ENCODE data around the gene BIN2.
"Not testable (repeated sequence)": the region's sequence is repeated elsewhere in the genome, so short reads cannot be mapped to it uniquely, and the experiment has no call there.

The BIN2 gene

GRCh38 chr12:51307655-51308593 lies 16.1 kb downstream of the BIN2 start:
- DNase-seq: no peak

- no peak for DNase-seq
These were observed 17.5 kb downstream of the BIN2 start for GRCh38 chr12:51306507-51306906.

GRCh38 chr12:51300768-51301167 lies 23.2 kb downstream of the BIN2 start:
- DNase-seq: not testable (repeated sequence)

GRCh38 chr12:51295651-51296050 lies 28.3 kb downstream of the BIN2 start:
- no peak for DNase-seq

- DNase-seq: not testable (repeated sequence)
These were observed 29.9 kb downstream of the BIN2 start for GRCh38 chr12:51294097-51294496.

GRCh38 chr12:51293696-51294095 lies 30.3 kb downstream of the BIN2 start:
- DNase-seq: no peak

GRCh38 chr12:51291603-51292513 lies 32.1 kb downstream of the BIN2 start:
- not testable (repeated sequence) for DNase-seq

GRCh38 chr12:51285843-51286242 lies 38.1 kb downstream of the BIN2 start:
- no peak for DNase-seq

GRCh38 chr12:51281202-51281924 lies 42.6 kb downstream of the BIN2 start:
- DNase-seq: no peak

GRCh38 chr12:51275088-51275487 lies 48.9 kb downstream of the BIN2 start:
- DNase-seq: no peak

GRCh38 chr12:51272810-51273209 lies 51.2 kb downstream of the BIN2 start:
- DNase-seq: not testable (repeated sequence)

GRCh38 chr12:51270951-51271518 lies 52.9 kb downstream of the BIN2 start:
- no peak for DNase-seq

GRCh38 chr12:51270067-51270950 lies 53.7 kb downstream of the BIN2 start, which contains the start of gene SMAGP:
Gene SMAGP (minus strand): TSS chr12:51270415. CDS start chr12:51269278, 1,137 bp downstream.
- DNase-seq: peak; percentile 25

- DNase-seq: peak; percentile 48
These were observed 54.6 kb downstream of the BIN2 start for GRCh38 chr12:51269174-51270066.

GRCh38 chr12:51265024-51265423 lies 59.0 kb downstream of the BIN2 start:
- no peak for DNase-seq

- DNase-seq: no peak
These were observed 59.7 kb downstream of the BIN2 start for GRCh38 chr12:51264297-51264696.

GRCh38 chr12:51263341-51263740 lies 60.6 kb downstream of the BIN2 start:
- DNase-seq: no peak

- no peak for DNase-seq
These were observed 61.2 kb downstream of the BIN2 start for GRCh38 chr12:51262758-51263177.

- DNase-seq: not testable (repeated sequence)
These were observed 64.4 kb downstream of the BIN2 start for GRCh38 chr12:51259600-51259999.

GRCh38 chr12:51254536-51254935 lies 69.4 kb downstream of the BIN2 start:
- no peak for DNase-seq
